Activated gamma-delta T cell treated with Interleukin-2 at 50 U/mL for 16 hours (primary cell): Measurements from ENCODE around the gene COQ4.

ENCODE experiments used
- DNase-seq: peaks from one replicate; pipeline ENCODE4 v3.0.0-alpha.2; 2020

COQ4 gene

DNA sequence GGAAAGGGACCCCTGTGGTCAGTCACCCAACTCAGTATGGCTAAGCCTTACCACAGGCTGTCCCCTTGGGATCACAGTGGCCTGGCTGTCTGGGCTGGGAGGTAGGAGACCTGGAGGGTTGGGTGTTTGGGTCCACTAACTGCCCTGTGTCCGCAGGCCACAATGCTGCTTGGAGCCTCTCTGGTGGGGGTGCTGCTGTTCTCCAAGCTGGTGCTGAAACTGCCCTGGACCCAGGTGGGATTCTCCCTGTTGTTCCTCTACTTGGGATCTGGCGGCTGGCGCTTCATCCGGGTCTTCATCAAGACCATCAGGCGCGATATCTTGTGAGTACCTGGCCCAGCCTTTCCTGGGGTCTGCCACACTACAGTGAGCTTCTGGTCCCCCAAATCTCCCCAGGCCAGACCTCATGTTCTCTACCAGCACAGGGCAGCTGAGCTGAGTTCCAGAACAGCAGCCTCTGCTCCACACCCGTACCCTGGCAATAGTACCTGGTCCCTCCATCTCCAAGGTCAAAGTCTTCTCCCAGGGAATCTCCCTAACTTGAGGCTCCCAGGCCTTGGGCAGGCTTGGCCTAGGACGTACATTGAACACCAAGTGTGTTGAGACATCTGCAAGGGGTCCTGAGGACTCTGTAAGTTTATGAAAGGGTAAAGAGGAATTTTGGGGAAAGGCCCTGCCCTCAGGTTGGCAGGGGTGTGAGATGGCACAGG is 20.5 kb downstream of the COQ4 start:
- DNase-seq = no peak

DNA sequence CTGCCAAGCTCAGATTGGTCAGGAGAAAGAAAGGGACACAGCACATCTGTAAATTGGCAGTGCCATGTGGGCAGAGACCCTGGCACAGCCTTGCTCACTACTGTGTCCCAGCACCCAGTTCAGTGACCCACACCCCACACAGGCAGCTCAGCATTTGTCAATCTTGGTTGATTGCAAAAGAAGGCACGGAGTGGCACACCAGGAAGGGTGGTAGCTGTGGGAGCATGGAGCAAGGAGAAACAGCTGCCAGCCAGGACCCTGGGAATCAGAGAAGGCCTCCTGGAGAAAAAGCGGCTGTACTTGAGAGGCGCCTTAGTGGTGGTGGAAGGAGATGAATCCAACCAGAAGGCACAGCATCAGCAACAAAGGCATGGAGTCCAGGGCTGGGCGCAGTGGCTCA is 21.2 kb downstream of the COQ4 start:
- no peak for DNase-seq

DNA sequence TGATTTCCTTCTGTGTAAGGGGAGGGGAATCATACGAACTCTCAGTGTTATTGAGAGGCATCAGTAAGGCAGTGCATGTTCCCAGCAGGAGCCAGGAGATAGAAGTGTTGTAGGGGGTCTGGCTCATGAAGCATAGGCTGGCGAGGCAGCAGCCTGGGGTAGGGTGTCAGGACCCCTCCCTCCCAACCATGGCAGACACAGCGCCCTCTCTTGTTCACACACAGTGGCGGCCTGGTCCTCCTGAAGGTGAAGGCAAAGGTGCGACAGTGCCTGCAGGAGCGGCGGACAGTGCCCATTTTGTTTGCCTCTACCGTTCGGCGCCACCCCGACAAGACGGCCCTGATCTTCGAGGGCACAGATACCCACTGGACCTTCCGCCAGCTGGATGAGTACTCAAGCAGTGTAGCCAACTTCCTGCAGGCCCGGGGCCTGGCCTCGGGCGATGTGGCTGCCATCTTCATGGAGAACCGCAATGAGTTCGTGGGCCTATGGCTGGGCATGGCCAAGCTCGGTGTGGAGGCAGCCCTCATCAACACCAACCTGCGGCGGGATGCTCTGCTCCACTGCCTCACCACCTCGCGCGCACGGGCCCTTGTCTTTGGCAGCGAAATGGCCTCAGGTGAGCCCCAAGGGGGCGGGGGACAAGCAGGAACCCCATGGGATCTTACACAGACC is 22.4 kb downstream of the COQ4 start:
- DNase-seq = no peak

DNA sequence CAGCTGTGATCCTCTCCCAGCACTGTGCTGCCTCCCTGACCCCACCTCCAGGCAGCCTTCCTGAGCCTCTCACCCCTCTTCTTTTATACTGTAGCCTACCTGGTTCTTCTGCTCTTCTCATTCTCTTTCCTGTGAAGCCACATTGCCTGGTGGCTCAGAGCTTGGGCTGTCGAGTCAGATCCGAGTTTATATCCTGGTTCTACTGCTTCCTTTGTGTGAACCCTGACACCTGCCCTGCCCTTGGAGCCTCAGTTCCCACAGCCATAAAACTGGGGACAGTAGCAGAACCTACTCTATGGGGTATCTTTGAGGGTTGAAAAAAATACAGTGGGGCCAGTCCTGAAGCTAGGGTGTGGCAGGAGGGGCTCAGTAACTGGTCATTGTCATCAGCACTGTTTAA is 26.5 kb downstream of the COQ4 start:
- DNase-seq = no peak

DNA sequence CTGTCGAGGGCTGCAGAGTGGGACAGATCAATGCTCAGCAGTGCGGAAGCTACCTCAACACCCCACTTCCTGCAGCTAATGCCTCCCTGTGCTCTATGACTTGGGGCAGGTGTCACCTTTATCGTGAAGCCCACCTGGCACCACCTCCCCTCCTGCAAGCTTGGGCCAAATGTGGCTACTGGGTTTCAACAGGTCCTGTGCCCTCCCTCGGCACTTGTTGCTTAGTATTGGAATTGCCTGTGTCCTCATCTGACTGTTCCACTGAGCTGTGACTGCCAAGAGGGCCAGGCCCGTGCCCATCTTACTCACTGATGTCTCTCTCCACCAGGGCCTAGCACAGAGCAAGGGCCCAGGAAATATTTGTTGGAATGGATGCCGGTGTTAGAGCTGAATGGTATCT is 27.1 kb downstream of the COQ4 start:
- no peak for DNase-seq

DNA sequence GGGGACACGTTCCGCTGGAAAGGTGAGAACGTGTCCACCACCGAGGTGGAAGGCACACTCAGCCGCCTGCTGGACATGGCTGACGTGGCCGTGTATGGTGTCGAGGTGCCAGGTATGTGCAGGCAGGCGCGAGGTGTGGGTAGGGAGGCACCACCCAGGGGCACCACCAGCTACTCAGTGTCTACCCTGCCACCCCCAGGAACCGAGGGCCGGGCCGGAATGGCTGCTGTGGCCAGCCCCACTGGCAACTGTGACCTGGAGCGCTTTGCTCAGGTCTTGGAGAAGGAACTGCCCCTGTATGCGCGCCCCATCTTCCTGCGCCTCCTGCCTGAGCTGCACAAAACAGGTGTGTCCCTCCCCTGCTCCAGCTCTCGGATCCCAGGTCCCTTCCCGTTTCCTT is 32.8 kb downstream of the COQ4 start:
- no peak for DNase-seq

DNA sequence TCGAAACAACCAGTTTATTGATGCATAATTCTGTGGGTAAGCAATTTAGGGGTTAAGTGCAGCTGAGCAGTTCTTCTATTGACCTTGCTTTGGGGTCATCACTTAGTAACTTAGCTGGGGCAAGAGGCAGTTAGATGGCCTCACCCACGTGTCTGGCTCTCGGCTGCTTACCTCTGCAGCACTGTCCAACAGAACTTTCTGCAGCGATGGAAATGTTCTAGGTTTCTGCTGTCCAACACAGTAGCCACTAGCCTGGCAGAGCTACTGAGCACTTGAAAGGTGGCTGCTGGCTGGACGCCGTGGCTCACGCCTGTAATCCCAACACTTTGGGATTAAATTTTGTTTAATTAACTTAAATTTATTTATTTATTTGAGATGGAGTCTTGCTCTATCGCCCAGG is 35.5 kb downstream of the COQ4 start:
- DNase-seq = no peak

DNA sequence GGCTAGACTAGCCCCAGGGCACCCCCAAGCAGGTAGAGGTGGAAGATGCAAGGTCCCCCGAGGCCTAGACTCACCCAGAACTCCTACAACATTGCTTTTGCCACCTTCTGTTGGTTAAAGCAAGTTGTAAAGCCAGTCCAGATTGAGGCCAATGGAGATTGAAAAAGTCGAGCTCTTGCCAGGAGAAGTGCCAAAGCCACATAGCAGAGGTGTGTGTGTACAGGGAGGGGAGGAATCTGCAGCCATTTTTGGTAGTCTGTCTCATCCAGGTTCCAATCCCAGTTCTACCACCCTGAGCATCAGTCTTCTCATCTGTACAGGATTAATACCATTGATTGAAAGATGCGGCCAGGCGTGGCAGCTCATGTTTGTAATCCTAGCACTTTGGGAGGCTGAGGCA is 36.2 kb downstream of the COQ4 start:
- DNase-seq = no peak

DNA sequence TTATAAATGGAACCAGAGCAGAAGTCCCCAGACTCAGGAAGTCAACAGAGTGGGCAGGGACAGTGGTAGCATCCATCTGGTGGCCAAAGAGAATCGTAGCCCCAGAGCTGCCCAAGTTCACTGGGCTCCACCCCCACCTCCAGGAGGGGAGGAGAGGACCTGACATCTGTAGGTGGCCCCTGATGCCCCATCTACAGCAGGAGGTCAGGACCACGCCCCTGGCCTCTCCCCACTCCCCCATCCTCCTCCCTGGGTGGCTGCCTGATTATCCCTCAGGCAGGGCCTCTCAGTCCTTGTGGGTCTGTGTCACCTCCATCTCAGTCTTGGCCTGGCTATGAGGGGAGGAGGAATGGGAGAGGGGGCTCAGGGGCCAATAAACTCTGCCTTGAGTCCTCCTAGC is 38.2 kb downstream of the COQ4 start:
- DNase-seq = no peak

DNA sequence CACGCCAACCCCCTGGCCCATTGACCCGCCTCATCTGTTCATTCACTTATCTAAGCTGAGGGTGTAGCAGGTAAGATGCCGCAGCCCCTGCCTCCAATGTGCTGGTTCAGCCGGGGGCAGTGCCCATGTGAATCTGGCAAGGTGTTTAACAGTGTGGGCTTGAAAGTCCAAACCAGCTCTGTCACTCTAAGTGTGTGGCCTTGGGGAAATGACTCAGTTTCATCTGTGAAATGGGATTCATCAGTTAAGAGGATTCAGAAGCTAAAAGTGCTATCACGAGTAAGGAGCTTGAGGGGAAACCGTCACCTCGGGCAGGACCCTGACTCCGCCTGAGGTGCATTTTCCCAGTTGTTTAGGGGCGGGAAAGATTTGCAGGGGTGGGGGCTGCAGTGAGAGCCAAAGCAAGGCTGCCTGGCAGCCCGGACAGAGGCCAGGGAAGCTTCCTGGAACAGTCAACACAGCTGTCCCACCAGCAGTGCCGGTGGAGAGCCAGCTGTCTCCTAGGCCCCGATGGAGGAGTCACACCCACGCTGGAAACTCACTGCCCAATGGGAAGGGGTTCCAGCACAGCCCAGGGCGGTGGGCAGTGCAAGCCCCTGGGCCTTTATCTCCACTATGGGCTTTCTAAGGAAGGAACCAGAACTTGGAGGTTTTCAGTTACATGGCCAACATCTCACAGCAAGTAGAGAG is 38.8 kb downstream of the COQ4 start:
- no peak for DNase-seq

DNA sequence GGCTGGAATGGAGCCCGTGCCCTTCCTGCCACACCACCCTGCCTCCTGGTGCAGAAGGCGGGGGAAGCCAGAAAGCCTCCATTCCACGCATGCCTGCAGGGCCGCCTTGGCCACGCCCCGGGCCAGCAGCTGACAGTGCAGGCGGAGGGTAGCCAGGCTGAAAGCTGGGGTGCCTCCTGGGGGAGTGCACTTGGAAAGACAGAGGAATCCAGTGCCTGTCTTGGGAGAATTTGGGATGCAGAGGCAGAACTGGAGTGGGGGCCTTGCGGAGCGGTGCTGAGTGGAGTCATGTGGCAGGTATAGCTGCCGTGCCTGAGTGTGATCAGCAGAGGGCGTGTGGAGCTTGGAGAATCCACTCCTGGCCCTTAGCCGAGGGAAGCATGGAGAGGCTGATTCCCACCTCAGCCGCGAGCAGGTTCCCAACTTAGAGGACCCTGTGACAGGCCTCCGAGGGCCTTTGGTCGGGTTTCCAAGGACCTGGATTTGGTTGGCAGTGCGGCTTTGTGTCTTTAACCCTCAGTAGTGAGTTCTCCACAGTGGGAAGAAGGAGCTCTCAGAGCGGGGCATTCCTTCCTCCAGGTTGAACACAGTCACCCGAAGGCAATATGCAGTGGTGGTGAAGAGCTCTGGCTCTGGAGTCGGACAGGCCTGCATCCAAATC is 39.5 kb downstream of the COQ4 start:
- peak; percentile 61 for DNase-seq

DNA sequence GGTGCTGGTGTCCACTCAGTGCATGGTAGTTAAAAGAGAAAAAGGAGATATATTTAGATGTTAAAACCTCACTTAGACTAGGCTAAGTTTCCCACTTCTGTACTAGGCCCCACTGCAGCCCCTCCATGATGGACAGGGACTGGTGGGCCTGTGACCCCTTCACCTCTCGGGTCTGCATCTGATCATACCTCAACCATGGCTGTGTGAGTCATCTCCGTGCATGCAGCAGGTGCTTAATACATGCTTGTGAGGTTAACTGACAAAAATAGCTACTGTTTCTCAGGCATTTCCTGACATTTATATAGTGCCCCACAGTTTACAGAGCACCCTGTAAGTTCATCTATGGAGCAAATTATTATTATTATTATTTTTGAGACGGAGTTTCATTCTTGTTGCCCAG is 40.1 kb downstream of the COQ4 start:
- DNase-seq = no peak

DNA sequence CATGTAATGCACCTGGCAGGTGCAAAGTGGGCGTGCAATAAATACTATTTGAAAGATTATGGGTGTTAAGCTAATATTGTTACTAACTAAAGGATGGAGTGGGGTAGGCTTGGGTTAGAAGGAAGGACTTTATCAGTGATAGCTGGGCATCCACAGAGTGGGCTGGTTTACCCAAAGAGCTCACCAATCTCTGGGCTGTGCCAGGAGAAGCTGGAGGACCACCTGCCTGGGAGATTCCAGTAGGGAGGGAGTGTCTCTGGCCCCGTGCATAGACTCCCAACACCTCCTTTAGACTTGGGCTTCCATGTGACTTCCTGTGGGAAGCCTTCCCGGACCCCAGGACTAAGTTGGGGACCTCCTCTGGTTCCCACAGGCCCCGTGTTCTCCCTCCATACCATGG is 42.9 kb downstream of the COQ4 start:
- no peak for DNase-seq

DNA sequence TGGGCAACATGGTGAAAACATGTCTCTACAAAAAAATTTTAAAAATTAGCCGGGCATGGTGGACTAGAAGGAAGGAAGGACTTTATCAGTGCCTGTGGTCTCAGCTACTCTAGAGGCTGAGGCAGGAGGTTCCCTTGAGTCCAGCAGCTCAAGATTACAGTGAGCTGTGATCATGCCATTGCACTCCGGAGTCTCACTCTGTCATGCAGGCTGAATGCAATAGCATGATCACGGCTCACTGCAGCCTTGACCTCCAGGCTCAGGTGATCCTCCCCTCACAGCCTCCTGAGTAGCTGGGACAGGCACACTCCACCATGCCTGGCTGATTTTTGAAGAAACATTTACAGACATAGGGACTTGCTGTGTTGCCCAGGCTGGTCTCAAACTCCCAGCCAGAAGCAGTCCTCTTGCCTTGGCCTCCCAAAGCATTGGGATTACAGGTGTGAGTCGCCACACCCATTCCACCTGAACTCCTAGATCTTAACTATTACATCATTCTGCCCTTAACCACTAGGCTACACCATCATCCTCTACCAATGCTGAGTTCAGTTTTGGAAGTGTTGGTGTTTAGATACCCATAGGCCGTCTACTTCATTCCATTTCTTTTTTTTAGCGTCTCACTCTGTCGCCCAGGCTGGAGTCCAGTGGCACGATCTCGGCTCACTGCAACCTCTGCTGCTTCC is 46.5 kb downstream of the COQ4 start:
- DNase-seq = no peak

DNA sequence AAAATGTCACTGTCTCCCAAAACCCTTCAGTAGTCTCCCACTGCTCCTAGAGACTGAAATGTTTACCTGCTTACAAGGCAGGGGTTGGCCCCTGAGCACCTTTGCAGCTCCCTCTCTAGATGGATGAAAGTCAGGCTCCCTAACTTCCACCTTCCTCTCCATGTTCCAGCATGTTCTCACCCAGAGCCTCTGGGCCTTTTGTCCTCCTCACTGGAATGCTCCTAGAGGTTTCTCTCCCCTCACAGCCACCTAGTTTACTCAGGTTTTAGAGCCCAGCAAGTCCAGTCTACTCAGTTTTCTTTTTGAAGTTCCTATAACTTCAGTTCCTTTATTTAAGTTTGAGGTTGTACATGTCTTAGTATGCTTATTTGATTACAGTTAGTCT is 47.7 kb downstream of the COQ4 start:
- no peak for DNase-seq

DNA sequence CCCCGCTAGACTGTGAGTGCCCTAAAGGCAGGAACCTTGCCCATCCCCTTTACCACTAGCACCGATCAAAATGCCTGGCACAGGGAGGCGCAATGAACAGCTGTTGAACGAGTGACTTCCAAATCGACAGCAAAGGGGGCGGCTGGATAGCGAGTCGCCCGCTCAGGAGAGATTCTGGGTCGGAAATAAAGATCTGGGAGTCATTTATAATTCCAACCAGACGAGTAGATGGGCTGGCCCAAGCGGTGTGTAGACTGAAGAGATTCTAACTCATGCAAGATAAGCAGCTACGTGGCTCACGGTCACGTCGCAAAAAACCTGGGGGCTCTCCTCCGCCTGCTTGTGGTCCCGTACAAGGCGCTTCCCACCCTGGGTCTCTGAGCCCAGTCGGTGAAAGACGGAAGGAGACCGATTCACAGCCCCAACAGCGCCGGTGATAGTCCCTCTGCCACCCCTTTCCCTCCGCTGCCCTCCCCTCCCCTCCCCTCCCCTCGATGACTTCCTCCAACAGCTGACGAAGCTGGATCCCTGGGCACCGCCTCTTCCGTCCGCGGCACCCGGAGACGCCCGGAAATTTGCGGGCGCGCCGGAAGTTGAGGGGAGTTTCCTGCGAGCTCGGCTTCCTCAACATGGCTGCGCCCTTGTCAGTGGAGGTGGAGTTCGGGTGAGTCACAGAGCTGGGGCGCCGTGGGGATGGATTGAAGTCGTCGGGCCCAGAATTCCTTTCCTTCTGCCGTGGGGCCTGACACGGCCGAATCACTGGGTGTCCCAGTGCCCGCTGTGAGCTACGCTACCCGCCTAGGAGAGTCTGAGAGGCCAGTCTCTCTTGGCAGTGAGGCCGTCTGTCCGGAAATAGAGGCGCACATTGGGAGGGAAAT is 48.4 kb downstream of the COQ4 start, which contains the start of gene URM1:
Gene URM1 (plus strand): TSS at position 623 of the 878 bp plus-strand sequence. CDS start 7 bp downstream, at position 630.
- DNase-seq = peak; percentile 94

DNA sequence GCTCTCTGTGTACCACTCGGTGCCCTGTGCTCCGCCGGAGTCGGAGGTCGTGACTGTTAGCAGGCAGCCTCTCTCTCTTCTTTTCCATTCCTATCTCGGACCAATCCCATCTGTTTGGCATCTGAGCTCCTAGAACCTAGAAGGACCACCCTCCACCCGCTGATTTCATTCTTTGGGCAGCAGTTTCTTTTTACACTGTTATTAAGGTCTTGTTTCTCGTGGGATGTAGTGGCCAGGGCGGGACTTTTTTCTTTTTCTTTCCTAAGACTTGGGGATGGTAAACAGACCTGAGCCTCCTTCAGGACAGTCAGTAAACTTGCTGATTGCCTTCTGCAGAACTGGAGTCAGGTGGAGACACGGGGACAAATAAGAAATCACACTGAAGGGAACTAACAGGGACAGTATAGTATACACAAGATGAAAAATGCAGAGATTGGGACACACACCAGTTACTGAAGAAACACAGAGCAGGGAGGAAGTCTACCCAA is 49.0 kb downstream of the COQ4 start:
- DNase-seq = no peak

DNA sequence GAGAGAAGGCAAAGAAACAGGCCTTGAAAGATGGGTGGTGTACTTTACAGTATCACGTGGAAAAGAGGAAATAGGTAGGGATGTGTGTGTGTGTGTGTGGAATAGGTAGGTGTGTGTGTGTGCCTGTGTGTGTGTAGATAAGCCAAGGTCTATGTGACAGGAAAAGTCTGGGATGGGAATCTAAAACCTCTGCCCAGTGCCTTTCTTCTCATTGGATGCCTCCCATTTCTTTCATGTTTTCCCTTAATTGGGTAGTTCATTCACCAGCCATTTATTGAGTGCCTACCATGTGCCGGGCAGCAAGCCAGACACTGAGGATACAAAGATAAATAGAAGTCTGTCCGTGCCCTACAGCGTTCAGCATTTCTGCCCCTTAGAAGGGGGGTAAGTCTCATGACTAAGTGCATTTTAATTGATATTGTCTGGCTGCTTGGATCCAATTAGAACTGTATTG is 49.6 kb downstream of the COQ4 start:
- no peak for DNase-seq

DNA sequence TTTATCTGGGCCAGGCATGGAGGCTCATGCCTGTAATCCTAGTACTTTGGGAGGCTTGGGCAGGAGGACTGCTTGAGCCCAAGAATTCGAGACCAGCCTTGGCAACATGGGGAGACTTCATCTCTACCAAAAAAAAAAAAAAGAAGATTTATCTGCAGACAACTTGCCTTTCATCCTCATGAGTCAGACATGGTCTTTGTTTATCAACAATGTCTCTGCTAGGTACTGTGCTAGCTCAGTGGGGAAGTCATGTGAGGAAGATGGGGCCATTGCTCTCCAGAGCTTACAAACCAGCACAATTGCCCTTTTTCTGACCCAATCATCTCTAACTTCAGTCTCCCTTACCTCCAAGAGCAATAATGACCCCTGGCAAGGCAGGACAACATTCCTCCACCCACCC is 50.1 kb downstream of the COQ4 start:
- no peak for DNase-seq

DNA sequence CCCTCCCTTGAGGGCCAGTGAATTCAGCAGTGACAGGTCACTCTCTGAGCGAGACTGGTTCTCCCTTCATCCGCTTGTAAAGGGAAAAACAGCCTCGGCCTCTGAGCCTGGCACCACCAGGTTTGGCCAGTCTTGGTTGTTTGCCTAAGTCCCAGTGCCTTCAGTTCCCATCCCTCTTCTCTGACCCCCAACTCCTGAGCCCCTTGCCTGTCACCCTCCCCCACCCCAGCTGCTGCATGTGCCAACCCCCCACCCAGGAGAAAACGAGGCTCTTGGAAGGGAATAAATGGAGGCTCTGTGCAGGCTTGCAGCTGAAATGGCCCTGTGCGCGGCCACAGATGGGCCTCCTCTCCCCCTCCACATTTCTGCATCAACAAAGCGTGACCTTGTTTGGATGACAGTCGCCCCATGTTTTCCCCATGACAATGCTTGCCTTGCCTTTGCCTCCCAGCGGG is 51.6 kb downstream of the COQ4 start:
- DNase-seq = no peak

DNA sequence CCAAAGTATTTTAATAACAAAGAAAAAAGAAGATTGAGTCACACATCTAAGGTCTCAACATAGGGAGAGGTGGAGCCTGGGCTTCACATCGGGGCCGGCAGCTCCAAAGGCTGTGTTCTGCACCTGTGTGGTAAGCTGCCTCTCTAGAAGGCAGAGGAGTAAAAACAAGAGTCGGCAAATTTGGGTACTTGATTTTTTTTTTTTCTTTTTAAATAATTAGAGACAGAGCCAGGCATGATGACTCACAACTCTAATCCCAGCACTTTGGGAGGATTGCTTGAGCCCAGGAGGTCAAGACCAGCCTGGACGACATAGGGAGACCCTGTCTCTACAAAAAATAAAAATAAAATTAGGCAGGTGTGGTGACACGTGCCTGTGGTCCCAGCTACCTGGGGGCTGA is 53.2 kb downstream of the COQ4 start:
- DNase-seq = no peak

DNA sequence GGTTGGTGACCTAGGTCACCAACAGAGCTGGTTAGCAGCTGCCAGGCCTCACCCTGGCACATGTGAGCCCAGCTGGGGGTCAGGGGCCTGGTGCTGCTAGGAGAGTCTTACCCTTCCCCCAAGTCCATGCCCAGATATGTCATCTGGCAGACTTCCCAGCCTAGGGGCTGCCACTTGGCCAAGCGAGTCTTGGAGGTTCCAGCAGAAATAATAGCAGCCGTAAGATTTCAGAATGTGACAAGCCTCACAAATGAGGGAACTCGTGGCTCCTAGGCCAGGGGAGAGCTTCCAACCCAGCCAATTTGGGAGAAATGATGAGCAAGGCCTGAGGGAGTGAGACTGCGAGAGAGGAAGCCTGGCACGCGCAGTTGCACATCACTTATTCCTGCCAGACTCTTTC is 59.6 kb downstream of the COQ4 start:
- DNase-seq = no peak
